A549 (cell line): ENCODE measurements around the gene PRIMA1. TPM values are rescaled to one million over a fixed set of nuclear protein-coding genes. Genes with fewer than 3 reads are reported as not detected.

ENCODE experiments used
- ATAC-seq, 2 experiments: fragments of 200-7000 bp in 1 of 2; fragments of >200 bp in 1 of 2; cut with Nextera tagmentation in 1 of 2; cut with Tn5 transposase in 1 of 2; 3 replicates each; pipeline versions ENCODE4 v1.8.0 to v1.9.1; 2018 to 2020; ENCODE audit warnings: mild to moderate bottlenecking in 1 of 2, moderate library complexity in 1 of 2
- CTCF ChIA-PET: fragments of 300-600 bp; sonication (Branson Sonifier 250); formaldehyde crosslinking; extraction: SDS; loops from one replicate; lab custom pipeline; 2021; ENCODE audit warnings: antibody characterized with exemption, inconsistent platforms; lab: Yijun Ruan, JAX
- POLR2A ChIA-PET: fragments of 350-600 bp; formaldehyde crosslinking; extraction: SDS; loops from one replicate; lab custom pipeline; 2021; ENCODE audit warnings: antibody characterized with exemption, inconsistent platforms; lab: Yijun Ruan, JAX
- DNase-seq, 2 experiments: peaks; one replicate each; pipeline versions ENCODE4 v3.0.0 to v3.0.0-alpha.2; 2011 to 2016; ENCODE audit warnings: low read depth in 1 of 2, low spot score in 1 of 2
- FAIRE-seq: peaks from 2 replicates; lab custom pipeline; 2011; peaks lifted over from hg19 to GRCh38; lab: Jason Lieb, UNC
- H3K27ac ChIP-seq, 2 experiments: fragments of >200 bp; sonication (Bioruptor Twin); formaldehyde crosslinking; 3 replicates each; pipeline ENCODE4 v1.5.1; 2016 to 2017
- H3K4me1 ChIP-seq: fragments of >200 bp; sonication (Bioruptor Twin); formaldehyde crosslinking; 3 replicates; pipeline ENCODE4 v1.6.1; 2016
- H3K4me2 ChIP-seq: fragments of >200 bp; sonication (Bioruptor Twin); formaldehyde crosslinking; 3 replicates; pipeline ENCODE4 v1.6.1; 2016
- H3K4me3 ChIP-seq: fragments of >200 bp; sonication (Bioruptor Twin); formaldehyde crosslinking; 3 replicates; pipeline ENCODE4 v1.5.1; 2016
- H3K9me3 ChIP-seq: fragments of >200 bp; sonication (Bioruptor Twin); formaldehyde crosslinking; 3 replicates; pipeline ENCODE4 v1.6.1; 2016
- CBX8 ChIP-seq: fragments of 200-600 bp; sonication (generic); IDR thresholded peaks from 2 replicates; pipeline ENCODE4 v1.6.1; 2016
- CEBPB ChIP-seq, 2 experiments: fragments of >200 bp in 1 of 2; sonication (Bioruptor Twin) in 1 of 2; formaldehyde crosslinking in 1 of 2; IDR thresholded peaks; 2 replicates each; pipeline ENCODE4 v1.6.1; 2012 to 2016
- CTCF ChIP-seq: fragments of >200 bp; sonication (Bioruptor Twin); formaldehyde crosslinking; IDR thresholded peaks from 3 replicates; pipeline ENCODE4 v1.5.1; 2016
- EHF ChIP-seq: fragments of 250-450 bp; sonication (Bioruptor Pico); IDR thresholded peaks from 2 replicates; pipeline ENCODE4 v1.5.0; 2020; ENCODE audit warnings: mild to moderate bottlenecking
- EHMT2 ChIP-seq: fragments of 200-600 bp; sonication (generic); IDR thresholded peaks from 2 replicates; pipeline ENCODE4 v1.6.1; 2016; ENCODE audit warnings: antibody characterized with exemption, low read depth, mild to moderate bottlenecking, moderate library complexity
- EP300 ChIP-seq, 2 experiments: fragments of >200 bp; sonication (Bioruptor Twin); formaldehyde crosslinking; IDR thresholded peaks; 2 replicates in 1 of 2; 3 replicates in 1 of 2; pipeline ENCODE4 v1.6.1; 2016 to 2017
- FOSB ChIP-seq: fragments of 250-450 bp; sonication (Bioruptor Pico); IDR thresholded peaks from 2 replicates; pipeline ENCODE4 v1.5.0; 2020; ENCODE audit warnings: mild to moderate bottlenecking, moderate library complexity
- FOXS1 ChIP-seq: fragments of 250-450 bp; sonication (Bioruptor Pico); IDR thresholded peaks from 2 replicates; pipeline ENCODE4 v1.5.0; 2020; ENCODE audit warnings: mild to moderate bottlenecking, moderate library complexity
- GATA3 ChIP-seq: IDR thresholded peaks from 2 replicates; pipeline ENCODE4 v1.6.1; 2012; ENCODE audit warnings: borderline replicate concordance
- HDAC2 ChIP-seq: fragments of 200-600 bp; sonication (generic); IDR thresholded peaks from 2 replicates; pipeline ENCODE4 v1.6.1; 2016
- HEYL ChIP-seq: fragments of 250-450 bp; sonication (Bioruptor Pico); IDR thresholded peaks from 2 replicates; pipeline ENCODE4 v1.8.0; 2021; ENCODE audit warnings: mild to moderate bottlenecking, moderate library complexity
- HOXB5 ChIP-seq: fragments of 250-450 bp; sonication (Bioruptor Pico); IDR thresholded peaks from 2 replicates; pipeline ENCODE4 v1.5.0; 2020; ENCODE audit warnings: mild to moderate bottlenecking, moderate library complexity
- JUNB ChIP-seq: fragments of >200 bp; sonication (Bioruptor Twin); formaldehyde crosslinking; IDR thresholded peaks from 2 replicates; pipeline ENCODE4 v1.6.1; 2016
- MAFK ChIP-seq: fragments of 450-650 bp; IDR thresholded peaks from 2 replicates; pipeline ENCODE4 v1.6.1; 2014; ENCODE audit not compliant: partially characterized antibody
- MYC ChIP-seq: IDR thresholded peaks from 2 replicates; pipeline ENCODE4 v1.6.1; 2012; ENCODE audit warnings: mild to moderate bottlenecking, inconsistent platforms, low read length, improper control_type of control experiment, borderline replicate concordance
- NPAS2 ChIP-seq: fragments of 250-450 bp; sonication (Bioruptor Pico); IDR thresholded peaks from 2 replicates; pipeline ENCODE4 v1.8.0; 2022; ENCODE audit warnings: mild to moderate bottlenecking, moderate library complexity, borderline replicate concordance
- NR3C1 ChIP-seq: fragments of >200 bp; sonication (Bioruptor Twin); formaldehyde crosslinking; IDR thresholded peaks from 3 replicates; pipeline ENCODE4 v1.6.1; 2017
- PHF8 ChIP-seq: fragments of 200-600 bp; sonication (generic); IDR thresholded peaks from 2 replicates; pipeline ENCODE4 v1.6.1; 2016; ENCODE audit warnings: low read depth, mild to moderate bottlenecking, antibody characterized with exemption, moderate library complexity, borderline replicate concordance
- RAD21 ChIP-seq, 2 experiments: fragments of >200 bp in 1 of 2; sonication (Bioruptor Twin) in 1 of 2; formaldehyde crosslinking in 1 of 2; IDR thresholded peaks in 1 of 2; conservative IDR thresholded peaks in 1 of 2; 2 replicates in 1 of 2; 3 replicates in 1 of 2; pipeline ENCODE4 v1.6.1; 2012 to 2018; ENCODE audit warnings: inconsistent platforms in 1 of 2
- RARB ChIP-seq: fragments of 250-450 bp; sonication (Bioruptor Pico); IDR thresholded peaks from 2 replicates; pipeline ENCODE4 v1.8.0; 2021; ENCODE audit warnings: mild to moderate bottlenecking, moderate library complexity
- RCOR1 ChIP-seq: fragments of 150-350 bp; IDR thresholded peaks from 2 replicates; pipeline ENCODE4 v1.6.1; 2014; ENCODE audit warnings: antibody characterized with exemption, low read length, low read depth
- SMC3 ChIP-seq: fragments of >200 bp; sonication (Bioruptor Twin); formaldehyde crosslinking; IDR thresholded peaks from 3 replicates; pipeline ENCODE4 v1.6.1; 2018; ENCODE audit warnings: inconsistent platforms
- TP53 ChIP-seq: fragments of 250-450 bp; sonication (Bioruptor Pico); IDR thresholded peaks from 2 replicates; pipeline ENCODE4 v1.5.0; 2021; ENCODE audit warnings: mild to moderate bottlenecking, moderate library complexity
- ZFP36 ChIP-seq: fragments of 450-650 bp; IDR thresholded peaks from 2 replicates; pipeline ENCODE4 v1.6.1; 2014; ENCODE audit warnings: borderline replicate concordance; ENCODE audit not compliant: partially characterized antibody
- ZNF302 ChIP-seq: fragments of 250-450 bp; sonication (Bioruptor Pico); IDR thresholded peaks from 2 replicates; pipeline ENCODE4 v1.9.0; 2021; ENCODE audit warnings: inconsistent platforms, mild to moderate bottlenecking, moderate library complexity
- ZSCAN20 ChIP-seq: fragments of 250-450 bp; sonication (Bioruptor Pico); IDR thresholded peaks from 2 replicates; pipeline ENCODE4 v1.8.0; 2022; ENCODE audit warnings: mild to moderate bottlenecking, moderate library complexity
- WGBS: methylation state at CpG from one replicate; pipeline ENCODE4 v1.1.6; 2017; ENCODE audit errors: missing lambda C conversion rate; 5-methylcytosine and 5-hydroxymethylcytosine counted together
- polyA minus RNA-seq: library from RNA; depleted of rRNA, polyadenylated mRNA; stranded (reverse); fragments of >200 nt; gene quantifications from 2 replicates; pipeline ENCODE4 v1.2.3, GENCODE V29; 2011; rRNA and poly(A)+ RNA removed
- polyA plus RNA-seq, 4 experiments: library from polyadenylated mRNA; depleted of rRNA in 3 of 4; stranded (reverse); fragments of >200 nt; fragmentation: RNase III in 1 of 4; extraction: RNeasy Plus Mini Kit Qiagen cat#74134 plus additional on column Dnase treatment in 1 of 4; gene quantifications; 2 replicates in 3 of 4; 3 replicates in 1 of 4; pipeline ENCODE4 v1.2.3, GENCODE V29; 2011 to 2017

PRIMA1 gene
- polyA plus RNA-seq (2011; rRNA removed) (0.11 and 0.14 TPM in 2 replicates), polyA plus RNA-seq (2017; fragmentation: RNase III; extraction: RNeasy Plus Mini Kit Qiagen cat#74134 plus additional on column Dnase treatment) (0.16 to 0.20 TPM (median 0.17 TPM) in 3 replicates), polyA minus RNA-seq (0.29 and 0.37 TPM in 2 replicates)
- polyA plus RNA-seq (2012; cell fraction: cytosol; rRNA removed), result 0.22 and 0.29 TPM in 2 replicates
- 0.32 and 0.44 TPM in 2 replicates for polyA plus RNA-seq (2012; cell fraction: nucleus; rRNA removed)

- POLR2A ChIA-PET, result no interaction called here
- 38% methylated on average over 9 of the region's 24 CpGs for WGBS
Measured at GRCh38 chr14:93788293-93788542, at the start of gene PRIMA1. Gene PRIMA1, minus strand, starts transcription at chr14:93788485. Its CDS starts 767 bp downstream, at chr14:93787718.

GRCh38 chr14:93834699-93835371 is 46.5 kb upstream of the PRIMA1 start:
- TF ChIP-seq GATA3 (no peak), CTCF (no peak), EHMT2 (no peak), FOXS1 (CRISPR knock-in tag) (no peak), RARB (CRISPR knock-in tag) (no peak), NR3C1 (no peak), FOSB (CRISPR knock-in tag) (no peak), HEYL (CRISPR knock-in tag) (no peak)
- ATAC-seq (no peak), FAIRE-seq (no peak), DNase-seq (no peak)
- Histone ChIP-seq H3K27ac (no peak overlapping the region), H3K4me2 (no peak overlapping the region), H3K4me3 (no peak overlapping the region), H3K9me3 (no peaks in the 10 kb centered on the region), H3K4me1 (no peaks in the 10 kb centered on the region)
- ChIA-PET POLR2A (no interaction called here), CTCF (no interaction called here)
- 11% methylated on average over 9 of the region's 9 CpGs for WGBS

More at GRCh38 chr14:93788293-93788542, at the start of gene PRIMA1:
- no peak for DNase-seq
- CTCF ChIA-PET, result interaction anchor here (1.1 to 2.0 kb wide), 3 partner anchors 8 to 133 kb away, joined by 3 to 6 read pairs (median 6); no protein-coding TSS in a partner anchor
- ATAC-seq, result peak in 1 of 2 experiments; percentile 25; a peak in 4 of 6 replicates
- Histone ChIP-seq H3K9me3 (no peaks in the 10 kb centered on the region), H3K4me3 (peak within 1 kb of the TSS; percentile 61), H3K4me1 (0 out of 3 replicates have a peak, but pooled peaks cover 3% of the 10 kb centered on the region)
- TF ChIP-seq NPAS2 (CRISPR knock-in tag) (no peak), CEBPB (IDR thresholded peaks at IDR 0.05) (no peak), NR3C1 (no peak), TP53 (CRISPR knock-in tag) (no peak), JUNB (no peak), MAFK (no peak), RAD21 (conservative IDR thresholded peaks at IDR 0.05 in 1 of 2, IDR thresholded peaks at IDR 0.05 in 1 of 2) (no peak)
- TF ChIP-seq, all 56 proteins: peak for 0
- FAIRE-seq, result no peak
- peak within 1 kb of the TSS; percentile 58 to 85; a peak in 5 of 6 replicates for H3K27ac ChIP-seq
- peak within 1 kb of the TSS; percentile 90 for H3K4me2 ChIP-seq

- TF ChIP-seq CEBPB (IDR thresholded peaks at IDR 0.05) (no peak), EHF (CRISPR knock-in tag) (no peak)
- TF ChIP-seq, all 56 proteins: peak for 0
- WGBS, result 4% methylated on average over 3 of the region's 3 CpGs
- ATAC-seq (no peak), DNase-seq (no peak), FAIRE-seq (no peak)
- H3K4me1 ChIP-seq, result no peaks in the 10 kb centered on the region
- ChIA-PET CTCF (interaction anchor here (0.6 kb wide), 1 partner anchor 115 kb away, joined by 3 read pairs; no protein-coding TSS in a partner anchor), POLR2A (no interaction called here)
- H3K27ac ChIP-seq, result no peak overlapping the region
- no peaks in the 10 kb centered on the region for H3K9me3 ChIP-seq
- H3K4me2 ChIP-seq, result no peak overlapping the region
- no peak overlapping the region for H3K4me3 ChIP-seq
Measured at GRCh38 chr14:93832665-93833064, 44.4 kb upstream of the PRIMA1 start.

GRCh38 chr14:93832081-93832480 is 43.8 kb upstream of the PRIMA1 start:
- ATAC-seq (no peak), FAIRE-seq (no peak), DNase-seq (no peak)
- Histone ChIP-seq H3K4me2 (no peak overlapping the region), H3K4me1 (no peaks in the 10 kb centered on the region), H3K27ac (no peak overlapping the region), H3K9me3 (no peaks in the 10 kb centered on the region), H3K4me3 (no peak overlapping the region)
- CTCF ChIA-PET, result interaction anchor here (0.6 kb wide), 1 partner anchor 114 kb away, joined by 3 read pairs; no protein-coding TSS in a partner anchor
- POLR2A ChIA-PET, result no interaction called here
- 18% methylated on average over 3 of the region's 3 CpGs for WGBS
- TF ChIP-seq ZFP36 (no peak), ZSCAN20 (CRISPR knock-in tag) (no peak), ZNF302 (CRISPR knock-in tag) (no peak), EP300 (IDR thresholded peaks at IDR 0.05) (no peak), SMC3 (no peak), PHF8 (no peak), CBX8 (no peak), MYC (no peak), HDAC2 (no peak), RCOR1 (no peak), HOXB5 (CRISPR knock-in tag) (no peak)
- TF ChIP-seq, all 56 proteins: peak for 0
